Naive thymus-derived CD4-positive, alpha-beta T cell (primary cell): ENCODE results near the gene ZSCAN9. TPM values are rescaled to one million over a fixed set of nuclear protein-coding genes. Genes with fewer than 3 reads are reported as not detected.
A peak's percentile ranks its signal among the peaks of the same experiment; 100 is the strongest.

Experiments
- ATAC-seq: fragments of 150-1000 bp; cut with Tn5 transposase; 2 replicates; pipeline ENCODE4 v1.10.0; 2021; ENCODE audit warnings: mild to moderate bottlenecking, moderate library complexity
- CTCF ChIA-PET: fragments of 350-600 bp; sonication (Branson Sonifier 250); formaldehyde crosslinking; loops from one replicate; lab custom pipeline; 2021; ENCODE audit warnings: antibody characterized with exemption; lab: Charles Lee
- POLR2A ChIA-PET: fragments of 350-600 bp; sonication (Branson Sonifier 250); formaldehyde crosslinking; loops from one replicate; lab custom pipeline; 2021; ENCODE audit warnings: antibody characterized with exemption, inconsistent platforms; lab: Charles Lee
- DNase-seq, 9 donors: peaks; one replicate each; pipeline versions ENCODE4 v3.0.0 to v3.0.0-alpha.2; 2020 to 2022; ENCODE audit warnings: mixed read lengths in 1 of 9
- H3K27ac ChIP-seq: one replicate; pipeline ENCODE4 v1.7.0; 2013; ENCODE audit warnings: mild to moderate bottlenecking, low read depth, low read length, moderate library complexity
- H3K27me3 ChIP-seq, 2 donors: one replicate each; pipeline ENCODE4 v1.7.0; 2013; ENCODE audit warnings: low read length in 2 of 2, mild to moderate bottlenecking in 2 of 2, moderate library complexity in 2 of 2; ENCODE audit not compliant: control insufficient read depth in 2 of 2, insufficient read depth in 2 of 2
- H3K36me3 ChIP-seq, 3 experiments: 1 replicate in 2 of 3; 2 replicates in 1 of 3; pipeline ENCODE4 v1.7.0; 2013; ENCODE audit warnings: low read length in 3 of 3, mild to moderate bottlenecking in 3 of 3, moderate library complexity in 1 of 3; ENCODE audit not compliant: insufficient read depth in 3 of 3, control insufficient read depth in 2 of 3
- H3K4me1 ChIP-seq, 2 donors: one replicate each; pipeline ENCODE4 v1.7.0; 2013; ENCODE audit warnings: low read length in 2 of 2, mild to moderate bottlenecking in 2 of 2, moderate library complexity in 1 of 2; ENCODE audit not compliant: control insufficient read depth in 2 of 2, insufficient read depth in 2 of 2
- H3K4me3 ChIP-seq: 2 replicates; pipeline ENCODE4 v1.7.0; 2013; ENCODE audit warnings: mild to moderate bottlenecking, low read length
- H3K9me3 ChIP-seq, 3 experiments: 1 replicate in 2 of 3; 2 replicates in 1 of 3; pipeline ENCODE4 v1.7.0; 2013; ENCODE audit warnings: low read length in 3 of 3; ENCODE audit not compliant: control insufficient read depth in 2 of 3
- H3K27ac Mint-ChIP-seq, 9 donors: one replicate each; pipeline ENCODE4 v1.8.0; 2020 to 2022; ENCODE audit warnings: mixed read lengths in 9 of 9, mild to moderate bottlenecking in 8 of 9, moderate library complexity in 5 of 9, inconsistent platforms in 2 of 9
- H3K27me3 Mint-ChIP-seq, 5 donors: one replicate each; pipeline ENCODE4 v1.8.0; 2021 to 2022; ENCODE audit warnings: mixed read lengths in 5 of 5, mild to moderate bottlenecking in 1 of 5
- H3K36me3 Mint-ChIP-seq, 5 donors: one replicate each; pipeline ENCODE4 v1.8.0; 2020 to 2022; ENCODE audit warnings: mixed read lengths in 5 of 5, mild to moderate bottlenecking in 3 of 5, inconsistent platforms in 1 of 5
- H3K4me1 Mint-ChIP-seq, 7 donors: one replicate each; pipeline ENCODE4 v1.8.0; 2020 to 2022; ENCODE audit warnings: mixed read lengths in 7 of 7, mild to moderate bottlenecking in 3 of 7, inconsistent platforms in 1 of 7
- H3K4me3 Mint-ChIP-seq, 10 donors: one replicate each; pipeline ENCODE4 v1.8.0; 2020 to 2022; ENCODE audit warnings: mild to moderate bottlenecking in 10 of 10, mixed read lengths in 10 of 10, moderate library complexity in 6 of 10, inconsistent platforms in 2 of 10
- H3K9me3 Mint-ChIP-seq, 11 donors: one replicate each; pipeline ENCODE4 v1.8.0; 2020 to 2022; ENCODE audit warnings: mixed read lengths in 11 of 11, mild to moderate bottlenecking in 4 of 11, inconsistent platforms in 1 of 11, moderate library complexity in 1 of 11
- intact Hi-C, 2 donors: fragments of 100-400 bp; cut with micrococcal nuclease; formaldehyde crosslinking; loops; one replicate each; pipeline ENCODE4 v1.15.1; 2023
- polyA plus RNA-seq, 2 donors: library from polyadenylated mRNA; unstranded; fragments of 300-500 nt; fragmentation: Illumina TruSeq; gene quantifications; one replicate each; pipeline ENCODE4 v1.2.3, GENCODE V29; 2021
- total RNA-seq, 6 experiments: library from RNA in 5 of 6; stranded (reverse) in 5 of 6; gene quantifications; 1 replicate in 5 of 6; 2 replicates in 1 of 6; pipeline ENCODE4 v1.2.3 and lab custom pipeline; 2021 to 2026

The ZSCAN9 gene
- total and polyA plus RNA-seq, 7 experiments from 2014 or later: 0.59 to 5.2 (median 1.2) TPM; not detected in 1

GRCh38 chr6:28218312-28219248 is 6.5 kb upstream of the ZSCAN9 start:
- H3K27ac ChIP-seq: no peak overlapping the region
- POLR2A ChIA-PET: no interaction called here
- peaks cover 0 to 13% (median 5%) of the 10 kb centered on the region in 7 donors for H3K4me1 Mint-ChIP-seq
- CTCF ChIA-PET: no interaction called here
- H3K36me3 Mint-ChIP-seq: peaks cover 0 to 3% (median 0%) of the 10 kb centered on the region in 5 donors
- H3K36me3 ChIP-seq: no peaks in the 10 kb centered on the region
- H3K4me1 ChIP-seq: no peaks in the 10 kb centered on the region
- no peaks in the 10 kb centered on the region for H3K9me3 ChIP-seq
- H3K9me3 Mint-ChIP-seq: peaks cover 0 to 9% (median 0%) of the 10 kb centered on the region in 11 donors
- H3K4me3 ChIP-seq: peak overlapping the region; percentile 12
- ATAC-seq (peak; percentile 78), DNase-seq (peak in 2 of 9 donors; percentile 26 to 34)
- H3K27me3 Mint-ChIP-seq: peaks cover 82 to 93% (median 88%) of the 10 kb centered on the region in 5 donors
- peak overlapping the region; percentile 25 to 83 (median 67) for H3K4me3 Mint-ChIP-seq
- no peak overlapping the region for H3K27ac Mint-ChIP-seq
- intact Hi-C loops: no loop called here
- H3K27me3 ChIP-seq: peaks cover 7 to 15% of the 10 kb centered on the region in 2 donors

- no peaks in the 10 kb centered on the region for H3K9me3 ChIP-seq
- no peaks in the 10 kb centered on the region for H3K4me1 ChIP-seq
- no peak for DNase-seq
- H3K27me3 Mint-ChIP-seq: peaks cover 75 to 90% (median 87%) of the 10 kb centered on the region in 5 donors
- H3K36me3 ChIP-seq: no peaks in the 10 kb centered on the region
- H3K4me3 Mint-ChIP-seq: no peak overlapping the region
- peaks cover 0 to 9% (median 0%) of the 10 kb centered on the region in 11 donors for H3K9me3 Mint-ChIP-seq
- peaks cover 0 to 7% (median 0%) of the 10 kb centered on the region in 5 donors for H3K36me3 Mint-ChIP-seq
- no peak overlapping the region for H3K27ac ChIP-seq
- H3K4me3 ChIP-seq: no peak overlapping the region
- CTCF ChIA-PET: no interaction called here
- intact Hi-C loops: no loop called here
- POLR2A ChIA-PET: no interaction called here
- peaks cover 7 to 9% of the 10 kb centered on the region in 2 donors for H3K27me3 ChIP-seq
- ATAC-seq: no peak
- peaks cover 0 to 18% (median 14%) of the 10 kb centered on the region in 7 donors for H3K4me1 Mint-ChIP-seq
- H3K27ac Mint-ChIP-seq: no peak overlapping the region
Measured at GRCh38 chr6:28220257-28221133, 4.6 kb upstream of the ZSCAN9 start.

GRCh38 chr6:28224131-28225055 is 682 bp upstream of the ZSCAN9 start:
- Histone ChIP-seq H3K4me1 (no peaks in the 10 kb centered on the region), H3K27me3 (peaks cover 7 to 11% of the 10 kb centered on the region in 2 donors), H3K9me3 (no peaks in the 10 kb centered on the region), H3K4me3 (peak overlapping the region; percentile 55), H3K36me3 (no peaks in the 10 kb centered on the region), H3K27ac (no peak overlapping the region)
- Mint-ChIP-seq H3K4me1 (peaks cover 0 to 36% (median 13%) of the 10 kb centered on the region in 7 donors), H3K4me3 (peak overlapping the region; percentile 74 to 94 (median 88)), H3K27me3 (peaks cover 45 to 74% (median 60%) of the 10 kb centered on the region in 5 donors), H3K36me3 (peaks cover 0 to 23% (median 0%) of the 10 kb centered on the region in 5 donors), H3K27ac (peak overlapping the region in 2 of 9 donors; percentile 5 to 56), H3K9me3 (peaks cover 0 to 9% (median 0%) of the 10 kb centered on the region in 11 donors)
- DNase-seq (no peak), ATAC-seq (no peak)
- ChIA-PET CTCF (no interaction called here), POLR2A (no interaction called here)
- intact Hi-C loops: loop anchor here in 1 of 2 donors (2.0 kb wide), 1 partner anchor 28 kb away; the partner anchor contains the start of gene ZKSCAN4

GRCh38 chr6:28226460-28226859 is 1.4 kb downstream of the ZSCAN9 start:
- peaks cover 0 to 36% (median 13%) of the 10 kb centered on the region in 7 donors for H3K4me1 Mint-ChIP-seq
- peaks cover 3 to 7% of the 10 kb centered on the region in 2 donors for H3K27me3 ChIP-seq
- H3K36me3 ChIP-seq: no peaks in the 10 kb centered on the region
- ChIA-PET POLR2A (no interaction called here), CTCF (no interaction called here)
- no peak for ATAC-seq
- intact Hi-C loops: no loop called here
- peaks cover 28 to 53% (median 45%) of the 10 kb centered on the region in 5 donors for H3K27me3 Mint-ChIP-seq
- H3K4me1 ChIP-seq: no peaks in the 10 kb centered on the region
- no peak overlapping the region for H3K4me3 Mint-ChIP-seq
- H3K36me3 Mint-ChIP-seq: peaks cover 0 to 29% (median 0%) of the 10 kb centered on the region in 5 donors
- H3K27ac ChIP-seq: no peak overlapping the region
- no peaks in the 10 kb centered on the region for H3K9me3 ChIP-seq
- H3K4me3 ChIP-seq: no peak overlapping the region
- H3K27ac Mint-ChIP-seq: no peak overlapping the region
- peaks cover 0 to 9% (median 0%) of the 10 kb centered on the region in 11 donors for H3K9me3 Mint-ChIP-seq
- DNase-seq: no peak

- ChIA-PET CTCF (no interaction called here), POLR2A (no interaction called here)
- Mint-ChIP-seq H3K4me3 (no peak overlapping the region), H3K27ac (no peak overlapping the region), H3K4me1 (peaks cover 0 to 15% (median 0%) of the 10 kb centered on the region in 7 donors), H3K9me3 (peaks cover 0 to 7% (median 0%) of the 10 kb centered on the region in 11 donors), H3K27me3 (peaks cover 0 to 31% (median 14%) of the 10 kb centered on the region in 5 donors), H3K36me3 (peaks cover 0 to 31% (median 0%) of the 10 kb centered on the region in 5 donors)
- Histone ChIP-seq H3K9me3 (no peaks in the 10 kb centered on the region), H3K27me3 (no peaks in the 10 kb centered on the region), H3K27ac (no peak overlapping the region), H3K4me1 (no peaks in the 10 kb centered on the region), H3K36me3 (no peaks in the 10 kb centered on the region), H3K4me3 (no peak overlapping the region)
- no peak for ATAC-seq
- intact Hi-C loops: no loop called here
- no peak for DNase-seq
Measured at GRCh38 chr6:28232785-28233184, 7.7 kb downstream of the ZSCAN9 start.
